HG03025 (cell line): Measurements from ENCODE around the gene PPP2R3A.
"Not testable (repeated sequence)": the region's sequence is repeated elsewhere in the genome, so short reads cannot be mapped to it uniquely, and the experiment has no call there.

Experiments
- ATAC-seq: cut with Tn5 transposase; IDR thresholded peaks from one replicate; pipeline ENCODE4 v1.9.1; 2021; ENCODE audit warnings: mild to moderate bottlenecking, moderate library complexity; ENCODE audit not compliant: unreplicated experiment, low FRiP score

The PPP2R3A gene

DNA sequence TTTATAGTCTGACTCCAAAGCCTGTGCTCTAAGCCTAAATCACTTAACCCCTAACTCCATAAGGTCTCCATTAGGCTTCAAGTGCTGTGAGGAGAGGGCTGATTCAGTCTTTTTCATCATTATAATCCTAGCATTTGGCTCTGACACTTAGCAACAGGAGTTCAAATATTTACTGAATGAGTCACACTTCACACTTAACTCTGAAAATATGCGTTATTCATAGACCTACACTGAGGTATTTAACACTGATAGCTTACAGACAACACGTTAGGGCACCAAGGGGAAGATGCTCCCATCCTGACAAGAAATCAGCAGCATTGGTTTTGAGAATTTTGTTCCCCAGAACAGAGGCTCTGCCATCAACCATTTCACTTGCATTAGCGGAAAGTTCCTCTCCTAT lies 177.1 kb downstream of the PPP2R3A start:
- no peak for ATAC-seq

DNA sequence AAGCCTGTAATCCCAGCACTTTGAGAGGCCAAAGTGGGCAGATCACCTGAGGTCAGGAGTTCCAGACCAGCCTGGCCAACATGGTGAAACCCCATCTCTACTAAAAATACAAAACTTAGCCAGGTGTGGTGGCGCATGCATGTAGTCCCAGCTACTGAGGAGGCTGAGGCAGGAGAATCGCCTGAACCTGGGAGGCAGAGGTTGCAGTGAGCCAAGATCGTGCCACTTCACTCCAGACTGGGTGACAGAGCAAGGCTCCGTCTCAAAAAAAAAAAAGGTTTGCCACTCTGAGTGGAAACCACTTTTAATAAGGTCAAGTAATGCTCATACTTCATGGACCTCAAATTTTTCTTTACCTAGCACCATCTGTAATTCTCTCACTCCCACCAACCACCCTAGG lies 178.9 kb downstream of the PPP2R3A start:
- not testable (repeated sequence) for ATAC-seq

DNA sequence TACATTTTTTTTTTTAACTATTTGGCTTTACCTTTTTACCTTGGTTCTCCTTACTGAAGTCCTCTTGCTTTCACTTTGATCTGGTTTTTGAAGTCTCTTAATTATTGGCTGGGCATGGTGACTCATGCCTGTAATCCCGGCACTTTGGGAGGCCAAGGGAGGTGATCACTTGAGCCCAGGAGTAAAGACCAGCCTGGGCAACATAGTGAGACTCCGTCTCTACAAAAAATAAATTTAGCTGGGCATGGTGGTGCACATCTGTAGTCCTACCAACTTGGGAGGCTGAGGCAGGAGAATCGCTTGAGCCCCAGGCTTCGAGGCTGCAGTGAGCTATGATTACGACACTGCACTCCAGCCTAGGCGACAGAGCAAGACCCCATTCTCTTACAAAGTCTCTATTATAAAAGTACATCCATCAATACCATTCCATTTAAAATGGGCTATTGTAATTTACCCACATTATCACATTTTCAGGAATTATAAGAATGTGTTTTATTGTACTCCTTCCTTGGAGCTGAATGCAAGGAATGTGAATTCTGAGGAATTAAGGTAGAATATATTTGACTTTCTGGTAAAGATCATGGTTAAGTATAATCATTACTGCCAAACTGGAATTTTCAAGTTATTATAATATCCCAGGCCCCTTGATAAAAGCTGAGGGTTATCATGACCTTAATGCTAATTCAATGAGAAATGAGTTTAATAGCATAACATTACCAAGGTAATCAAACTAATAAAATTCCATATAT lies 181.6 kb downstream of the PPP2R3A start:
- no peak for ATAC-seq

DNA sequence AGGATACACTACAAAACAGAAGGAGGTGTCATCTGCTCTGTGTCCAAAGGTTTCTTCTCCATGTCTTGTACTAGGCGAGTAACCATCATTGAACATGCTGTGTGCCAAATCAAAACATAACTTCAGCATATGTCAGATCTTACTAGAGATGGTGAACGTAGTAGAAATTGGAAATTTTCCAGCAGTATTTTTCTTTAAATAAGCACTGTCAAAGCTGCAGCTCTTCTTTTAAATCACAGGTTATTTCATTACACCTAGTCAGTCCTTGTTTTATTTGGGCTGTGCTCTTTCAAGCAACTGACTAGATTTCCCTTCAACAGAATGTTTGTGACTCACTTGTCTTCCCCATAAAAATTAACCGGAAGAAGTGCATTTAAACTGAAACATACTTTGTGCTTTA lies 184.1 kb downstream of the PPP2R3A start:
- no peak for ATAC-seq

DNA sequence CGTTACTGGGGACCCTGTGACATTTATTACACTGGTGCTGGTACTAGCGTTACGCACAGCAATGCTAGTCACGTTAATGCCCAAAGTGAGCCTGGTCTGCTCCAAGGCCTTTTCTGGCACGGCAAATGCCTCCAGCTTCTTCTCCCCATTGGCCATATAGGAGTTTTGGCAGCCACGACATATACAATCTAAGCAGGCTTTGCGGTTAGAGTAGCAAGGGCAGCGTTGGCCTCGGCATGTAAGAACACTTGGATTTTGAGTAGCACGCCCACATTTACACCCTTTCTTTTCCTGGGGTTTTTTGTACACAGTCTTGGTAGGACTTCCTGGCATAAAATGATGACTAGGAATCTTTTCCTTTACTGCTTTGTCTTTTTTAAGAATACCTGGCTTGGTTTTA lies 185.7 kb downstream of the PPP2R3A start:
- no peak for ATAC-seq

DNA sequence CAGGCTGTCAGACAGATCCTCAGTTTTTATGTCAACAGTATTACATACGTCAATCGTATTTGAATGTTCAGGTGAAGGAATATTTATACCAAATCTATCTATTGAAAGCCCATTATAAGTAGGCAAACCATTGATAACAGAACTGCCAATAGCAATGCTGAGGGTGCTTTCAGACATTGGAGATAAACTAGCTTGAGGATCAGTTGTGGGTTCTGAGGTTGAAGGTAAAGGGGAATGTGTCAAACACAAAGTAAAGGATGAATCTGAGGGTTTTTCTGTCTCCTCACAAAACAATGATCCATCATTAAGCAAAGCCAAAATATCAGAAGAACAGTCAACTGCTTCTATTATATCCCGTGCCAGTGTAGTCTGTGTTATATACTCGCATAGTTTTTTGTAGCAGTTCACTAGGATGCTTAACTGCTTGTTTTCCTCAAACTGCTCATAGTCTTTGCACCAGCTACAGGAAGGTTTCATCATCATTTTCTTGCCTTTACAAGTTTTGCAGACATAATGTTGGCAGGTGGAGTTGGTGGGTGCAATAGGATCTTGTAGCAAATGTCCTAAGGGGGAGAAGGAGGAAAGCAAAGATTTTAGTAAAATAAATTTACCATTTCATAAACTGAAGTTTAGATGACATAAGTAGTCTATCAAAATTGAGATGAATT lies 186.8 kb downstream of the PPP2R3A start:
- ATAC-seq: no peak

DNA sequence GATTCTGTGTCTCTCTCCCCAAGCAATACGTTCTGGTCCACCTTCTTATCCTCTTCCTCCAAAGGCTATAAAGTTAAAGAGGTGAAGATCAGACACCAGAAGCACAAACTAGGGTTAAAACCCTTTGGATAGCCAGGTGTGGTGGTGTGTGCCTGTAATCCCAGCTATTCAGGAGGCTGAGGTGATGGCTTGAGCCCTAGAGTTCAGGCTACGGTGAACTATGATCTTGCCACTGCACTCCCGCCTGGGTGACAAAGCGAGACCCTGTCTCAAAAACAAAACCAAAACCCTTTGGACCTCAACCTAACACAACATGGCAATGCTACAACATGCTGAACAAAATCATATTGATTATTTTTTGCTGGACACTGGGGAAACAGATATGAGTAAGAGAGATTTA lies 187.4 kb downstream of the PPP2R3A start:
- ATAC-seq: no peak

DNA sequence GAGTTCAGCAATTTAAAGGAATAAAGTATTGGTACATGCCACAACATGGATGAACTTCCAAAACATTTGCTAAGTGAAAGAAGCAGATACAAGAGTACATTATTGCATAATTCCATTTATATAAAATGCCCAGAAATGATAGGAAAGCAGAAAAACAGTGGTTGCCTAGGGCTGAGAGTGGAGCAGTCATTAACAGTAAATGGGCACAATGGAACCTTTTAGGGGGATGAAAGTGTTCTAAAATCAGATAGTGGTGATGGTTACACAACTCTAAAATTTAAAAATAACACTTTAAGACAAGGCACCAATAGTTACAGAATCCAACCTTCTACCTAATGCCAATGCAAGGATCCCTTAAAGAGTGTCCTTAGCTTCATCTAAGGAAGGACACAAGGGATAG lies 196.0 kb downstream of the PPP2R3A start:
- no peak for ATAC-seq

DNA sequence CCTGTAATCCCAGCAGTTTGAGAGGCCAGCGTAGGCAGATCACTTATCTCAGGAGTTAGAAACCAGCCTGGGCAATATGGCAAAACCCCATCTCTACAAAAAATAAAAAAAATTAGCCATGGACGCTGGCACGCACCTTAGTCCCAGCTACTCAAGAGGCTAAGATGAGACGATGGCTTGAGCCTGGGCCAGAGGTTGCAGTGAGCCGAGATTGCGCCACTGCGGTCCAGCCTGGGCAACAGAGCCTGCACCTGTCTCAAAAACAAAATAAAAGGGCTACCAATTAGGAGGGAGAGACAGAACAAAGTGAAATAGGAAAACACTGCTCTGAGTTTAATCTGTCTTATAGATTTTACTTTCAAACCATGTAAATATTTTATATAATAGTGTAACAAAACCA lies 196.8 kb downstream of the PPP2R3A start:
- no peak for ATAC-seq

DNA sequence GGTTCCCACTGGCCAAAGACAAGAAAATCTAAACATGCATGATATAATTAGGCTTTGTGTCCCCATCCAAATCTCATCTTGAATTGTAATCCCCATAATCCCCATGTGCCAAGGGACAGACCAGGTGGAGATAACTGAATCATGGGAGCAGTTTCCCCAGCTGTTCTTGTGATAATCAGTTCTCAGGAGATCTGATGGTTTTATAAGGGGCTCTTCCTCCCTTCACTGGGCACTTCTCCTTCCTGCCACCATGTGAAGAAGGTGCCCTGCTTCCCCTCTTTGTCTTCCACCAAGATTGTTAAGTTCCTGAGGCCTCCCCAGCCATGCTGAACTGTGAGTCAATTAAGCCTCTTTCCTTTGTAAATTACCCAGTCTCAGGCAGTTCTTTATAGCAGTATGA lies 198.1 kb downstream of the PPP2R3A start:
- not testable (repeated sequence) for ATAC-seq

DNA sequence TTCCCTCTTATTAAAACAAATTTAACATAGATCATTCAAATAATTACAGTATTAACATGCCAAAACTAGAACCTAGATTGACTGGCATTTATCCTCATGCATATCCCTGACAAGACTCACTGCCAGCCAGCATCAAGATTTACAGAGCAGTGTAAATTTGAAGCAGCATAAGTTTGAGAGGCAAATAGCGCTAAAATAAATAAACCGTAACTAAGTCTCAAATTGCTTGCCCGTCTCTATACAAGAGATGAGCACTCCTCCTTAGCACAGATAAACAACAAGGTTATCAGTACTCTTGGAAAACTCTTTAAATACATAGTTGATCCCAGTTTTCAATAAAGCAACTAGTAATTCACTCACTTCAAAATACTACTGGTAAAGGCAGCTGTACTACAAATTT lies 201.0 kb downstream of the PPP2R3A start:
- ATAC-seq: no peak

DNA sequence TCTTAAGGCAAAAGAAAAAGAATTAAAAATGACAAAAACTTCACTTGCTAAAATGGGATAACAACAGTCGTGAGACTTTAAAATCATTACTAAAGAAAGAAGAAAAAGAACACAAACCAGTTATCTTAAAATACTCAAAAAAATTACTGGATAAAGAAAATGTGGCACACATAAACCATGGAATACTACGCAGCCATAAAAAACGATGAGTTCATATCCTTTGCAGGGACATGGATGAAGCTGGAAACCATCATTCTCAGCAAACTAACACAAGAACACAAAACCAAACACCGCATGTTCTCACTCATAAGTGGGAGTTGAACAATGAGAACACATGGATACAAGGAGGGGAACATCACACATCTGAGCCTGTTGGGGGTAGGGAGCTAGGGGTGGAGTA lies 202.7 kb downstream of the PPP2R3A start:
- ATAC-seq: not testable (repeated sequence)

DNA sequence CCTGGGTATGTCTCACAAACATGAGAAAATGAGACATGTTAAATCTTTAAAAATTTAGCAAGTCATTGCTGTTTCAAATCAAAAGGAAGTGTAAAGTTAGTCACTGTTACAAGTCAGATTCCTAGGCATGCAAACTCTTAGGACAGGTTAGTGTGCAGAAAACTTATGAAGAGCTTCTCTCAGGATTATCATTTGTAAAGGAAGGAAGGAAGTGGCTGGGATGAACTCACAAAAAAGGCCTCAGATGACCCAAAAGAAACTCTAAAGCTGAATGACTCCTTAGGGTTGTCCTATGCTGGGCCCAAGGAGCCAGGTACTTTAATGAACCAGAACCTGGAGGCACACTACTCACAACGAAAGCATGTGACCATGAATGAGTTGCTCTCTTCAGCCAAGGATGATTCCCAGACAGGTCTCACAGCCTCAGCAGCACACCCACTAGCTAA lies 205.6 kb downstream of the PPP2R3A start:
- ATAC-seq: no peak

DNA sequence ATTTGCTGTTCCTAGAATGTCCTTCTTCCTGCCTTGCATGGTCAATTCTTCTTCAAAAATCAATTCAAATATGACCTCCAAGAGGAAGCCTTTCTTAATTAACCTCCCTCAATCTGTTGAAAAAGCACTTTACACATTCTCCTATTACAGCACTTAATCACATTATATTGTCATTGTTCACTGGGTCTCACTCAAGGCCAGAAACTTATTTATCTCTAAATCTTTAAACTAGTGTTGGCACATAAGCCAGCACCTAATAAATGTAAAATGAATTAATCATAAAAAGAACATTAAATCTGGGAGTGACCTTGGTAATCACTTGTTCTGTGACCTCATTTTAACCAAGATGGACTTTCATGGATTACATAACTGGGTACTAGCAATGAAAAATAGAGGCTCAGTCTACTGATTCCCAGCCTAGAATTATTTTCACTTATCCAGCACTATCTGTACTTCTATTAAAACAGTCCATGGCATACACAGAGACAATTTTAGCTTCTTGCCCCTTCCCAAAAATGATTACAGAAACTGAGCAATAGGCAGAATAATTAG lies 208.5 kb downstream of the PPP2R3A start:
- no peak for ATAC-seq

DNA sequence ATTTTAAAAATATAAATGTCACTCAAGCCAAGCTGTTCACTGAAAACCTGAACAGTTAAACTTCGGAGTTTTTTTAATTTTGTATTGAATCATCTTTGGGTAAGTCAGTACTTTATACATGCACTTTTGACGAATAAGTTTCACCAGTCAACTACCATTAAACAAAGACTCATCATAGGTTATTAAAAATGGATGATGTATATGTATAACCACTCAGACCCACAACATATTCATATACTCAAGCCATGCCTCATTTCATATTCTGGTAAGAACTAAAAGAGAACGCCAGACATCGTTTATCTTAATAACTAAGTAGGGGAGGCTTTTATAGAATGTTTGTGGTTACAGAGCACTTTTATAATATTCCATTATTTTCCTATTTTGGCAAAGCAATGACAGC lies 212.3 kb downstream of the PPP2R3A start:
- no peak for ATAC-seq

DNA sequence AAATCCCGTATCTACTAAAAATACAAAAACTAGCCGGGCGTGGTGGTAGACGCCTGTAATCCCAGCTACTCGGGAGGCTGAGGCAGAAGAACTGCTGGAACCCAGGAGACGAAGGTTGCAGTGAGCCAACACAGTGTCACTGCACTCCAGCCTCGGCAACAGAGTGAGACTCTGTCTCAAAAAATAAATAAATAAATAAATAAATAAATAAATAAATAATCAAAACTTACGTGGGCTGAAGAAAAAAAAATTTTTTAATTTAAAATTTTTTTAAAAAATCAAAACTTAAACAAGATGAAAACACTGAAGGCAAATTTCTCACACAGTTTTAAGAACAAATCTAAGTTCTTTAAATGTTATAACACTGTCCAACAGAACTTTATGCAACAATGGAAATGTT lies 216.2 kb downstream of the PPP2R3A start:
- no peak for ATAC-seq

DNA sequence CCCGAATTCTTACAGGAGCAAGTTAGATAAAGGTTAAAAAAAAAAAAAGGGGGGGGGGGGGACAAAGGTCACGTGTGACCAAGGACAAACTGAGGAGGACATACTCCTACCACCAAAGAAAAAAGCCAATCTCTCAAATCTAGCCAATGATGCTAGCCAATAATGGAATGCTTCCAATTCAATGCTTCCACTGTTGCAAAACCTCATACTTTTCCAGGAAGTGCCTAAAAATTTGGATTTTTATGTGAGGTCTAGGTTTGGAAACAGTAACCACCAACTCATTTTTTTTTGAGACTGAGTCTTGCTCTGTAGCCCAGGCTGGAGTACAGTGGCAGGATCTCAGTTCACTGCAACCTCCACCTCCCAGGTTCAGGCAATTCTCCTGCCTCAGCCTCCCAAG lies 219.2 kb downstream of the PPP2R3A start:
- ATAC-seq: no peak

DNA sequence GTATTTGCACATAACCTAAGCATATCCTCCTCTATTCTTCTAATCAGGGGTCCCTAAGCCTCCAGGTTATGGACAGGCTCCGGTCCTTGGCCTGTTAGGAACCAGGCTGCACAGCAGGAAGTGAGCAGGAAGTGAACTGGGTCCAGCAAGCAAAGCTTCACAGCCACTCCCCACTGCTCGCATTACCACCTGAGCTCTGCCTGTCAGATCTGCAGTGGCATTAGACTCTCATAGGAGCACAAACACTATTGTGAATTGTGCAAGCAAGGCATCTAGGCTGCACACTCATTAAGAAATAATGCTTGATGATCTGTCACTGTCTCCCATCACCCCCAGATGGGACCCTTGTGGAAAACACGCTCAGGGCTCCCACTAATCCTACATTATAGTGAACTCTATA lies 220.8 kb downstream of the PPP2R3A start:
- no peak for ATAC-seq

DNA sequence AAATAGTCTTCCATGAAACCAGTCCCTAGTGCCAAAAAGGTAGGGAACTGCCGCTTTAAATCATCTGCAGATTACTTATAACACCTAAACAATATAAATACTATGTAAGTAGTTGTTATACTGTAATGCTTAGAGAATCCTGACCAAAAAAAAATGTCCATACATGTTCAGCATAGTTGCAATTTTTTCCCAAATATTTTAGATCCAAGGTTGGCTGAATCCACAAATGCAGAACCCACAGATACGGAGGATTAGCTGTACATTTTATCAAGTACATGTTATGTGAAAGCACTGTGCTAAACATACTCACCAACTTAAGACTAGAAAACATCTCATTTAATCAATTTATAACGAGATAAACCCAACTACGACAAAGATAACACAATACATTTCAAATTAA lies 221.3 kb downstream of the PPP2R3A start:
- ATAC-seq: no peak

DNA sequence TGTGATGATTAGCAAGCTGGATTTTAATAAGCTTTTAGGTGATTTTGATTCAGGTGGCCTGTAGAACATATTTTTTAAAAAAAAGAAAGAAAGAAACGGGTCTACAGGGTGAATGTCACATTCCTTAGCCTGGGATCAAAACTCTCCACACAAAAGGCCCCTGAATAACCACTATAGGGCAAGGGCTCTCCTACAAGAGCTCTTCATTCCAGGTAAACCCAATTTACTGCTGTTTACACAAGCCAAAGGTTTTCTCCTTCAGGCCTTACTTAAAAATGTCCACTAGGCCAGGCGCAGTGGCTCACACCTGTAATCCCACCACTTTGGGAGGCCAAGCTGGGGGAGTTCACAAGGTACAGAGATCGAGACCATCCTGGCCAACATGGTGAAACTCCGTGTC lies 222.3 kb downstream of the PPP2R3A start:
- ATAC-seq: no peak

DNA sequence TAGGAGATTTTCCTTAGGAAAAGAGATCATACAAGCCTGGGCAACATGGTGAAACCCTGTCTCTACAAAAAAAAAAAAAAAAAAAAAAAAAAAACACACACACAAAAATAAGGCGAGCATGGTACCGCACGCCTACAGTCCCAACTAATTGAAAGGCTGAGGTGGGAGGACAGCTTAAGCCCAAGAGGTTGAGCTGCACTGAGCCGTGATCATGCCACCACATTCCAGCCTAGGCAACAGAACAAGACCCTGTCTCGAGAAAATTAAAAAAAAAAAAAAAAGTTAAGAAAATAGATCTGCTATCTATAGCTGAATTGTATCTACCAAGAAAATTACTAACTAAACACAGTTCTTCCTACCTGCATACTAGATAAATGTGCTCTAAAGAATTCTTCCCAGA lies 223.5 kb downstream of the PPP2R3A start:
- ATAC-seq: no peak
